ENCODE results near the gene PRPF6.

The PRPF6 gene

GRCh38 chr20:64049060-64049877 is 68.3 kb downstream of the PRPF6 start, which contains the start of gene SOX18:
Gene SOX18, minus strand, starts transcription at chr20:64049639. Its CDS starts 123 bp downstream, at chr20:64049516.
- Mint-ChIP-seq H3K27ac (no peak within 1 kb of the TSS), H3K27me3 (peaks cover 83% of the 10 kb centered on the region)

GRCh38 chr20:64049878-64050260 is 68.9 kb downstream of the PRPF6 start:
- Mint-ChIP-seq H3K36me3 (no peaks in the 10 kb centered on the region), H3K27ac (no peak overlapping the region), H3K27me3 (peaks cover 83% of the 10 kb centered on the region), H3K4me3 (peak overlapping the region; percentile 66), H3K9me3 (no peaks in the 10 kb centered on the region), H3K4me1 (peaks cover 14% of the 10 kb centered on the region)
- no peak for ATAC-seq

More at GRCh38 chr20:64049060-64049877, 68.3 kb downstream of the PRPF6 start, which contains the start of gene SOX18:
- H3K9me3 Mint-ChIP-seq = no peaks in the 10 kb centered on the region
- H3K4me3 Mint-ChIP-seq = peak within 1 kb of the TSS; percentile 66
- peak; percentile 32 for ATAC-seq
- peaks cover 14% of the 10 kb centered on the region for H3K4me1 Mint-ChIP-seq
- H3K36me3 Mint-ChIP-seq = no peaks in the 10 kb centered on the region

- no peaks in the 10 kb centered on the region for H3K9me3 Mint-ChIP-seq
- H3K4me1 Mint-ChIP-seq = peaks cover 20% of the 10 kb centered on the region
- no peak for ATAC-seq
- H3K4me3 Mint-ChIP-seq = no peak overlapping the region
- peaks cover 83% of the 10 kb centered on the region for H3K27me3 Mint-ChIP-seq
- H3K36me3 Mint-ChIP-seq = no peaks in the 10 kb centered on the region
- H3K27ac Mint-ChIP-seq = no peak overlapping the region
Measured at GRCh38 chr20:64050261-64051032, 69.5 kb downstream of the PRPF6 start.

GRCh38 chr20:64051033-64051452 is 70.1 kb downstream of the PRPF6 start:
- no peak for ATAC-seq
- Mint-ChIP-seq H3K9me3 (no peaks in the 10 kb centered on the region), H3K36me3 (no peaks in the 10 kb centered on the region), H3K4me1 (peaks cover 22% of the 10 kb centered on the region), H3K27me3 (peaks cover 83% of the 10 kb centered on the region), H3K4me3 (no peak overlapping the region), H3K27ac (no peak overlapping the region)

GRCh38 chr20:64051561-64052325 is 70.8 kb downstream of the PRPF6 start:
- ATAC-seq = no peak
- Mint-ChIP-seq H3K27me3 (peaks cover 79% of the 10 kb centered on the region), H3K27ac (no peak overlapping the region), H3K9me3 (no peaks in the 10 kb centered on the region), H3K4me1 (peaks cover 22% of the 10 kb centered on the region), H3K36me3 (no peaks in the 10 kb centered on the region), H3K4me3 (no peak overlapping the region)

GRCh38 chr20:64052326-64052722 is 71.4 kb downstream of the PRPF6 start:
- Mint-ChIP-seq H3K36me3 (no peaks in the 10 kb centered on the region), H3K27ac (no peak overlapping the region), H3K4me3 (no peak overlapping the region), H3K9me3 (no peaks in the 10 kb centered on the region), H3K4me1 (peaks cover 26% of the 10 kb centered on the region), H3K27me3 (peaks cover 73% of the 10 kb centered on the region)
- no peak for ATAC-seq

- Mint-ChIP-seq H3K9me3 (no peaks in the 10 kb centered on the region), H3K4me3 (no peak overlapping the region), H3K27me3 (peaks cover 65% of the 10 kb centered on the region), H3K4me1 (peaks cover 35% of the 10 kb centered on the region), H3K27ac (no peak overlapping the region), H3K36me3 (no peaks in the 10 kb centered on the region)
- ATAC-seq = no peak
Measured at GRCh38 chr20:64052987-64053840, 72.3 kb downstream of the PRPF6 start.

GRCh38 chr20:64053841-64054661 is 73.1 kb downstream of the PRPF6 start:
- H3K27me3 Mint-ChIP-seq = peaks cover 65% of the 10 kb centered on the region
- no peaks in the 10 kb centered on the region for H3K9me3 Mint-ChIP-seq
- H3K4me3 Mint-ChIP-seq = no peak overlapping the region
- ATAC-seq = no peak
- H3K27ac Mint-ChIP-seq = no peak overlapping the region
- H3K4me1 Mint-ChIP-seq = peaks cover 40% of the 10 kb centered on the region
- no peaks in the 10 kb centered on the region for H3K36me3 Mint-ChIP-seq

GRCh38 chr20:64055396-64055892 is 74.5 kb downstream of the PRPF6 start:
- Mint-ChIP-seq H3K4me3 (no peak overlapping the region), H3K27me3 (peaks cover 57% of the 10 kb centered on the region), H3K9me3 (no peaks in the 10 kb centered on the region), H3K27ac (no peak overlapping the region), H3K4me1 (peaks cover 35% of the 10 kb centered on the region), H3K36me3 (no peaks in the 10 kb centered on the region)
- ATAC-seq = no peak

GRCh38 chr20:64055893-64056638 is 75.1 kb downstream of the PRPF6 start:
- Mint-ChIP-seq H3K4me3 (no peak overlapping the region), H3K9me3 (no peaks in the 10 kb centered on the region), H3K27ac (no peak overlapping the region), H3K27me3 (peaks cover 51% of the 10 kb centered on the region), H3K36me3 (no peaks in the 10 kb centered on the region), H3K4me1 (peaks cover 35% of the 10 kb centered on the region)
- no peak for ATAC-seq

GRCh38 chr20:64056639-64056888 is 75.6 kb downstream of the PRPF6 start:
- ATAC-seq = no peak
- H3K27me3 Mint-ChIP-seq = peaks cover 46% of the 10 kb centered on the region

GRCh38 chr20:64056889-64057627 is 76.1 kb downstream of the PRPF6 start:
- no peaks in the 10 kb centered on the region for H3K9me3 Mint-ChIP-seq
- no peak for ATAC-seq
- peaks cover 41% of the 10 kb centered on the region for H3K27me3 Mint-ChIP-seq
- H3K4me1 Mint-ChIP-seq = peaks cover 35% of the 10 kb centered on the region
- H3K4me3 Mint-ChIP-seq = peak overlapping the region; percentile 50
- H3K36me3 Mint-ChIP-seq = no peaks in the 10 kb centered on the region
- H3K27ac Mint-ChIP-seq = peak overlapping the region; percentile 27

More at GRCh38 chr20:64056639-64056888, 75.6 kb downstream of the PRPF6 start:
- H3K36me3 Mint-ChIP-seq = no peaks in the 10 kb centered on the region
- no peak overlapping the region for H3K27ac Mint-ChIP-seq
- no peak overlapping the region for H3K4me3 Mint-ChIP-seq
- peaks cover 35% of the 10 kb centered on the region for H3K4me1 Mint-ChIP-seq
- no peaks in the 10 kb centered on the region for H3K9me3 Mint-ChIP-seq

Measured in stimulated activated memory B cell treated with anti-CD40 and anti-IgM and Interleukin-4, amounts not matched to agents 10 μg/mL and 1 μg/mL and 100 μg/mL, for 72 hours (primary cell).